ENCODE results near the gene ZNF414.

The ZNF414 gene

GRCh38 chr19:8461891-8462290 lies 52.1 kb downstream of the ZNF414 start:
- no peak for DNase-seq

- DNase-seq = no peak
These were observed 52.6 kb downstream of the ZNF414 start for GRCh38 chr19:8461376-8461775.

GRCh38 chr19:8460516-8461298 lies 53.3 kb downstream of the ZNF414 start:
- no peak for DNase-seq

All from activated CD8-positive, alpha-beta memory T cell treated with anti-CD3 and anti-CD28 coated beads for 24 hours (primary cell).